HepG2 (cell line): ENCODE data around the gene ANKRD65. TPM values are rescaled to one million over a fixed set of nuclear protein-coding genes. Genes with fewer than 3 reads are reported as not detected.

ENCODE experiments used
- RCOR2 ChIP-seq: IDR thresholded peaks from 2 replicates; pipeline ENCODE4 v1.6.1; 2016; ENCODE audit warnings: missing biosample characterization, missing genetic modification reagents
- TGIF2 ChIP-seq: IDR thresholded peaks from 2 replicates; pipeline ENCODE4 v1.6.1; 2016; ENCODE audit warnings: control low read depth, missing compliant biosample characterization
- ZBTB38 ChIP-seq: sonication (generic); formaldehyde crosslinking; IDR thresholded peaks from 2 replicates; pipeline ENCODE4 v1.5.1; 2020; ENCODE audit warnings: mild to moderate bottlenecking, missing genetic modification reagents
- ZNF12 ChIP-seq: sonication (generic); formaldehyde crosslinking; IDR thresholded peaks from 2 replicates; pipeline ENCODE4 v1.5.0; 2020; ENCODE audit warnings: missing genetic modification reagents
- ZNF383 ChIP-seq: sonication (generic); formaldehyde crosslinking; IDR thresholded peaks from 2 replicates; pipeline ENCODE4 v1.4.0; 2020; ENCODE audit warnings: missing genetic modification reagents, mild to moderate bottlenecking, borderline replicate concordance
- ZNF468 ChIP-seq: sonication (generic); formaldehyde crosslinking; IDR thresholded peaks from 2 replicates; pipeline ENCODE4 v1.8.0; 2022; ENCODE audit warnings: mild to moderate bottlenecking, moderate library complexity, missing genetic modification reagents
- polyA plus RNA-seq, 8 experiments: library from polyadenylated mRNA; depleted of rRNA in 3 of 8; stranded (reverse) in 7 of 8; unstranded in 1 of 8; fragments of >200 nt; fragmentation: Illumina TruSeq in 4 of 8; extraction: Trizol in 4 of 8; gene quantifications; 2 replicates each; pipeline versions ENCODE4 v1.2.1 to v1.2.3, GENCODE V29; 2011 to 2016; ENCODE audit warnings: low read depth in 4 of 8, missing spikeins in 1 of 8, mixed read lengths in 1 of 8; ENCODE audit not compliant: insufficient read depth in 1 of 8
- total RNA-seq, 5 experiments: library from RNA; depleted of rRNA; stranded (reverse); fragments of >200 nt; fragmentation: Illumina TruSeq; extraction: Trizol; gene quantifications; 2 replicates each; pipeline ENCODE4 v1.2.3, GENCODE V29; 2016; ENCODE audit warnings: low read depth in 1 of 5
- TF ChIP-seq, protein P1 (sequence below): sonication (generic); formaldehyde crosslinking; IDR thresholded peaks from 2 replicates; pipeline ENCODE4 v1.9.0; 2021; ENCODE audit warnings: mild to moderate bottlenecking, missing genetic modification reagents
- TF ChIP-seq, protein P2 (sequence below): sonication (generic); formaldehyde crosslinking; IDR thresholded peaks from 2 replicates; pipeline ENCODE4 v1.4.0; 2020; ENCODE audit warnings: missing genetic modification reagents
- TF ChIP-seq, protein P3 (sequence below): sonication (generic); formaldehyde crosslinking; IDR thresholded peaks from 2 replicates; pipeline ENCODE4 v1.5.0; 2020; ENCODE audit warnings: missing genetic modification reagents
- TF ChIP-seq, protein P4 (sequence below): sonication (generic); formaldehyde crosslinking; IDR thresholded peaks from 2 replicates; pipeline ENCODE4 v1.8.0; 2022; ENCODE audit warnings: missing genetic modification reagents, mild to moderate bottlenecking, inconsistent platforms, borderline replicate concordance
- TF ChIP-seq, protein P5 (sequence below): sonication (generic); formaldehyde crosslinking; IDR thresholded peaks from 2 replicates; pipeline ENCODE4 v1.8.1; 2023; ENCODE audit warnings: mild to moderate bottlenecking, missing genetic modification reagents
- TF ChIP-seq, protein P6 (sequence below): sonication (generic); formaldehyde crosslinking; IDR thresholded peaks from 2 replicates; pipeline ENCODE4 v1.8.1; 2023; ENCODE audit warnings: missing genetic modification reagents, inconsistent platforms, borderline replicate concordance
- TF ChIP-seq, protein P7 (sequence below): sonication (generic); formaldehyde crosslinking; IDR thresholded peaks from 2 replicates; pipeline ENCODE4 v1.5.0; 2020; ENCODE audit warnings: mild to moderate bottlenecking, missing genetic modification reagents, moderate library complexity

The ANKRD65 gene
- total and polyA plus RNA-seq, 2 of the 13 experiments (the other 11 are each of a cell fraction or from before 2014, with no cell fraction given) = 12.1 to 30.1 TPM

DNA sequence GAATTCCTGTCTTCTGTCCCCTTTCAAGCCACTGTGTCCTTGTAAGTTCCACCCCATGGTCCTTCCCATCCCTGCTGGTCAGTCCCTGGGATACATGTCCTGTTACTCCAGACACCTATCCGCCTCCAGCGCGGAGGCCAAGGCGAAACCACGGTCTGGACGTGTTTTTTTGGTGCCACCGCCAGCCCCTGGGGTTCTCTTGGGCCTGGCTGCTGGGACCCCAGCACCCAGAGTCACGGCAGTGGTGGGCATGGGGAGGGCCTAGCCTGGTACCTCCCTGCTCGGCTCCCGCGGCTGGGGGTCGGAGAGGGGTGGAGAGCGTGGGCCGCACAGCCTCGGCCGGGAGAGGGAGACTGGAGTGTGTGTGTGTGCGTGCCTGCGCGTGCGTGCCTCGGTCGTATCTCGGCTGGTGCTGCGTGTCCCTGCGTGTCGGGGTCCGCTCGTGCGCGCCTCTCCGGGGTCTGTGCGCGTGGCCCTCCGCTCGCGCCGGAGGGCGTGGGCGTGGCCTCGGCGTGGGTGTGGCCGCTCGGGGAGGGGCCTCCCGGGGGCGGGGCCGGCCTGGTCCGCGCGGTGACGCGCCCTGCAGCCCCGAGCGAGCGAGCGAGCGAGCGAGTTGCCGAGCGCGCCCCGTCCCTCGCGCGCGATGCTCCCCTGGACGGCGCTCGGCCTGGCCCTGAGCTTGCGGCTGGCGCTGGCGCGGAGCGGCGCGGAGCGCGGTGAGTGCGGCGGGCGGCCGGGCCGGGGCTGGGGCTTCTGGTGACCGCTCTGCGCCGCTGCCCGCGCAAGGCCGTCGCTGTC lies 14.2 kb upstream of the ANKRD65 start, which contains the start of gene VWA1 (continued):
- TF ChIP-seq, protein P1, sequence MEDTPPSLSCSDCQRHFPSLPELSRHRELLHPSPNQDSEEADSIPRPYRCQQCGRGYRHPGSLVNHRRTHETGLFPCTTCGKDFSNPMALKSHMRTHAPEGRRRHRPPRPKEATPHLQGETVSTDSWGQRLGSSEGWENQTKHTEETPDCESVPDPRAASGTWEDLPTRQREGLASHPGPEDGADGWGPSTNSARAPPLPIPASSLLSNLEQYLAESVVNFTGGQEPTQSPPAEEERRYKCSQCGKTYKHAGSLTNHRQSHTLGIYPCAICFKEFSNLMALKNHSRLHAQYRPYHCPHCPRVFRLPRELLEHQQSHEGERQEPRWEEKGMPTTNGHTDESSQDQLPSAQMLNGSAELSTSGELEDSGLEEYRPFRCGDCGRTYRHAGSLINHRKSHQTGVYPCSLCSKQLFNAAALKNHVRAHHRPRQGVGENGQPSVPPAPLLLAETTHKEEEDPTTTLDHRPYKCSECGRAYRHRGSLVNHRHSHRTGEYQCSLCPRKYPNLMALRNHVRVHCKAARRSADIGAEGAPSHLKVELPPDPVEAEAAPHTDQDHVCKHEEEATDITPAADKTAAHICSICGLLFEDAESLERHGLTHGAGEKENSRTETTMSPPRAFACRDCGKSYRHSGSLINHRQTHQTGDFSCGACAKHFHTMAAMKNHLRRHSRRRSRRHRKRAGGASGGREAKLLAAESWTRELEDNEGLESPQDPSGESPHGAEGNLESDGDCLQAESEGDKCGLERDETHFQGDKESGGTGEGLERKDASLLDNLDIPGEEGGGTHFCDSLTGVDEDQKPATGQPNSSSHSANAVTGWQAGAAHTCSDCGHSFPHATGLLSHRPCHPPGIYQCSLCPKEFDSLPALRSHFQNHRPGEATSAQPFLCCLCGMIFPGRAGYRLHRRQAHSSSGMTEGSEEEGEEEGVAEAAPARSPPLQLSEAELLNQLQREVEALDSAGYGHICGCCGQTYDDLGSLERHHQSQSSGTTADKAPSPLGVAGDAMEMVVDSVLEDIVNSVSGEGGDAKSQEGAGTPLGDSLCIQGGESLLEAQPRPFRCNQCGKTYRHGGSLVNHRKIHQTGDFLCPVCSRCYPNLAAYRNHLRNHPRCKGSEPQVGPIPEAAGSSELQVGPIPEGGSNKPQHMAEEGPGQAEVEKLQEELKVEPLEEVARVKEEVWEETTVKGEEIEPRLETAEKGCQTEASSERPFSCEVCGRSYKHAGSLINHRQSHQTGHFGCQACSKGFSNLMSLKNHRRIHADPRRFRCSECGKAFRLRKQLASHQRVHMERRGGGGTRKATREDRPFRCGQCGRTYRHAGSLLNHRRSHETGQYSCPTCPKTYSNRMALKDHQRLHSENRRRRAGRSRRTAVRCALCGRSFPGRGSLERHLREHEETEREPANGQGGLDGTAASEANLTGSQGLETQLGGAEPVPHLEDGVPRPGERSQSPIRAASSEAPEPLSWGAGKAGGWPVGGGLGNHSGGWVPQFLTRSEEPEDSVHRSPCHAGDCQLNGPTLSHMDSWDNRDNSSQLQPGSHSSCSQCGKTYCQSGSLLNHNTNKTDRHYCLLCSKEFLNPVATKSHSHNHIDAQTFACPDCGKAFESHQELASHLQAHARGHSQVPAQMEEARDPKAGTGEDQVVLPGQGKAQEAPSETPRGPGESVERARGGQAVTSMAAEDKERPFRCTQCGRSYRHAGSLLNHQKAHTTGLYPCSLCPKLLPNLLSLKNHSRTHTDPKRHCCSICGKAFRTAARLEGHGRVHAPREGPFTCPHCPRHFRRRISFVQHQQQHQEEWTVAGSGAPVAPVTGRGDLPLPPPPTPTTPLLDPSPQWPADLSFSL (CRISPR knock-in tag) = no peak
- no peak for TF ChIP-seq ZNF12 (CRISPR knock-in tag)
- TF ChIP-seq TGIF2 = no peak; the same call in 1 of the 2 replicates
- peak; percentile 85 for TF ChIP-seq ZBTB38
- TF ChIP-seq, protein P2, sequence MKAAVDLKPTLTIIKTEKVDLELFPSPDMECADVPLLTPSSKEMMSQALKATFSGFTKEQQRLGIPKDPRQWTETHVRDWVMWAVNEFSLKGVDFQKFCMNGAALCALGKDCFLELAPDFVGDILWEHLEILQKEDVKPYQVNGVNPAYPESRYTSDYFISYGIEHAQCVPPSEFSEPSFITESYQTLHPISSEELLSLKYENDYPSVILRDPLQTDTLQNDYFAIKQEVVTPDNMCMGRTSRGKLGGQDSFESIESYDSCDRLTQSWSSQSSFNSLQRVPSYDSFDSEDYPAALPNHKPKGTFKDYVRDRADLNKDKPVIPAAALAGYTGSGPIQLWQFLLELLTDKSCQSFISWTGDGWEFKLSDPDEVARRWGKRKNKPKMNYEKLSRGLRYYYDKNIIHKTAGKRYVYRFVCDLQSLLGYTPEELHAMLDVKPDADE (CRISPR knock-in tag) = no peak
- TF ChIP-seq, protein P3, sequence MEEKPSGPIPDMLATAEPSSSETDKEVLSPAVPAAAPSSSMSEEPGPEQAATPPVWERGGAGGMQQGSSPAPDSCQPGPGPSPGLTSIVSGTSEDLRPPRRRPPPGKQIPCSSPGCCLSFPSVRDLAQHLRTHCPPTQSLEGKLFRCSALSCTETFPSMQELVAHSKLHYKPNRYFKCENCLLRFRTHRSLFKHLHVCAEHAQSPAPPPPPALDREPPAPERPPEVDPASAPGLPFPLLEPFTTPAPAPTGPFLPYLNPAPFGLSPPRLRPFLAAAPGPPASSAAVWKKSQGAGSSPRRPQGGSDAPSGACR (CRISPR knock-in tag) = 0 out of 2 replicates have a peak, but pooled peaks have one; percentile 31
- no peak for TF ChIP-seq ZNF468
- TF ChIP-seq ZNF383 (CRISPR knock-in tag) = no peak
- TF ChIP-seq, protein P4, sequence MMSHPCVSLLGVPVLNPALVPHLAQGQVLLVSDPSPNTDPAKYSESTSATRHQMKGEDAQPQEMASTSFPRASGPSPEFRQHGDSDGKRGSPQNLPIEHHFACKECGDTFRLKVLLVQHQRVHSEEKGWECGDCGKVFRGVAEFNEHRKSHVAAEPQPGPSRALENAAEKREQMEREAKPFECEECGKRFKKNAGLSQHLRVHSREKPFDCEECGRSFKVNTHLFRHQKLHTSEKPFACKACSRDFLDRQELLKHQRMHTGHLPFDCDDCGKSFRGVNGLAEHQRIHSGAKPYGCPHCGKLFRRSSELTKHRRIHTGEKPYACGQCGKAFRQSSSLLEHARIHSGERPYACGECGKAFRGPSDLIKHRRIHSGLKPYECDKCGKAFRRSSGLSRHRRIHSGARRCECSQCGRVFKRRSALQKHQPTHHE = 0 out of 2 replicates have a peak, but pooled peaks have one; percentile 46
- TF ChIP-seq, protein P5, sequence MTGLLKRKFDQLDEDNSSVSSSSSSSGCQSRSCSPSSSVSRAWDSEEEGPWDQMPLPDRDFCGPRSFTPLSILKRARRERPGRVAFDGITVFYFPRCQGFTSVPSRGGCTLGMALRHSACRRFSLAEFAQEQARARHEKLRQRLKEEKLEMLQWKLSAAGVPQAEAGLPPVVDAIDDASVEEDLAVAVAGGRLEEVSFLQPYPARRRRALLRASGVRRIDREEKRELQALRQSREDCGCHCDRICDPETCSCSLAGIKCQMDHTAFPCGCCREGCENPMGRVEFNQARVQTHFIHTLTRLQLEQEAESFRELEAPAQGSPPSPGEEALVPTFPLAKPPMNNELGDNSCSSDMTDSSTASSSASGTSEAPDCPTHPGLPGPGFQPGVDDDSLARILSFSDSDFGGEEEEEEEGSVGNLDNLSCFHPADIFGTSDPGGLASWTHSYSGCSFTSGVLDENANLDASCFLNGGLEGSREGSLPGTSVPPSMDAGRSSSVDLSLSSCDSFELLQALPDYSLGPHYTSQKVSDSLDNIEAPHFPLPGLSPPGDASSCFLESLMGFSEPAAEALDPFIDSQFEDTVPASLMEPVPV (CRISPR knock-in tag) = no peak
- no peak for TF ChIP-seq RCOR2 (CRISPR knock-in tag)
- TF ChIP-seq, protein P6, sequence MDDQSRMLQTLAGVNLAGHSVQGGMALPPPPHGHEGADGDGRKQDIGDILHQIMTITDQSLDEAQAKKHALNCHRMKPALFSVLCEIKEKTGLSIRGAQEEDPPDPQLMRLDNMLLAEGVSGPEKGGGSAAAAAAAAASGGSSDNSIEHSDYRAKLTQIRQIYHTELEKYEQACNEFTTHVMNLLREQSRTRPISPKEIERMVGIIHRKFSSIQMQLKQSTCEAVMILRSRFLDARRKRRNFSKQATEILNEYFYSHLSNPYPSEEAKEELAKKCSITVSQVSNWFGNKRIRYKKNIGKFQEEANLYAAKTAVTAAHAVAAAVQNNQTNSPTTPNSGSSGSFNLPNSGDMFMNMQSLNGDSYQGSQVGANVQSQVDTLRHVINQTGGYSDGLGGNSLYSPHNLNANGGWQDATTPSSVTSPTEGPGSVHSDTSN (CRISPR knock-in tag) = no peak
- TF ChIP-seq, protein P7, sequence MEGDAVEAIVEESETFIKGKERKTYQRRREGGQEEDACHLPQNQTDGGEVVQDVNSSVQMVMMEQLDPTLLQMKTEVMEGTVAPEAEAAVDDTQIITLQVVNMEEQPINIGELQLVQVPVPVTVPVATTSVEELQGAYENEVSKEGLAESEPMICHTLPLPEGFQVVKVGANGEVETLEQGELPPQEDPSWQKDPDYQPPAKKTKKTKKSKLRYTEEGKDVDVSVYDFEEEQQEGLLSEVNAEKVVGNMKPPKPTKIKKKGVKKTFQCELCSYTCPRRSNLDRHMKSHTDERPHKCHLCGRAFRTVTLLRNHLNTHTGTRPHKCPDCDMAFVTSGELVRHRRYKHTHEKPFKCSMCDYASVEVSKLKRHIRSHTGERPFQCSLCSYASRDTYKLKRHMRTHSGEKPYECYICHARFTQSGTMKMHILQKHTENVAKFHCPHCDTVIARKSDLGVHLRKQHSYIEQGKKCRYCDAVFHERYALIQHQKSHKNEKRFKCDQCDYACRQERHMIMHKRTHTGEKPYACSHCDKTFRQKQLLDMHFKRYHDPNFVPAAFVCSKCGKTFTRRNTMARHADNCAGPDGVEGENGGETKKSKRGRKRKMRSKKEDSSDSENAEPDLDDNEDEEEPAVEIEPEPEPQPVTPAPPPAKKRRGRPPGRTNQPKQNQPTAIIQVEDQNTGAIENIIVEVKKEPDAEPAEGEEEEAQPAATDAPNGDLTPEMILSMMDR = peak; percentile 14; the same call in 1 of the 2 replicates
